Fibroblast of lung (primary cell): ENCODE data around the gene GRAP. TPM values are rescaled to one million over a fixed set of nuclear protein-coding genes. Genes with fewer than 3 reads are reported as not detected.

Experiments used
- DNase-seq, 2 donors: peaks; one replicate each; pipeline versions ENCODE4 v3.0.0 to v3.0.0-alpha.2; 2010; ENCODE audit warnings: low read depth in 2 of 2
- H2AFZ ChIP-seq: 2 replicates; pipeline ENCODE4 v1.5.1; 2012; ENCODE audit warnings: low read length, control low read depth, inconsistent platforms
- H3K27ac ChIP-seq: 2 replicates; pipeline ENCODE4 v1.5.1; 2011; ENCODE audit warnings: low read length, control low read depth; ENCODE audit not compliant: insufficient read depth
- H3K27me3 ChIP-seq: 2 replicates; pipeline ENCODE4 v1.5.1; 2011; ENCODE audit warnings: mild to moderate bottlenecking, low read length; ENCODE audit not compliant: control insufficient read depth, insufficient read depth
- H3K36me3 ChIP-seq: 2 replicates; pipeline ENCODE4 v1.5.1; 2011; ENCODE audit warnings: low read length; ENCODE audit not compliant: control insufficient read depth, insufficient read depth
- H3K4me1 ChIP-seq: 2 replicates; pipeline ENCODE4 v1.5.1; 2011; ENCODE audit warnings: low read length; ENCODE audit not compliant: control insufficient read depth, insufficient read depth; ENCODE audit errors: extremely low read depth
- H3K4me2 ChIP-seq: 2 replicates; pipeline ENCODE4 v1.5.1; 2011; ENCODE audit warnings: low read length, control low read depth; ENCODE audit not compliant: insufficient read depth; ENCODE audit errors: extremely low read depth
- H3K4me3 ChIP-seq, 4 experiments: fragments of 200-600 bp in 1 of 4; sonication (generic) in 1 of 4; replicated peaks in 1 of 4; 2 replicates each; pipeline ENCODE4 v1.5.1; 2011 to 2016; ENCODE audit warnings: low read length in 4 of 4, low read depth in 3 of 4, mild to moderate bottlenecking in 3 of 4, control low read depth in 2 of 4, inconsistent platforms in 1 of 4, mixed read lengths in 1 of 4; ENCODE audit not compliant: insufficient read depth in 1 of 4; ENCODE audit errors: control extremely low read depth in 1 of 4
- H3K79me2 ChIP-seq: 2 replicates; pipeline ENCODE4 v1.5.1; 2012; ENCODE audit warnings: mild to moderate bottlenecking, low read length, inconsistent platforms; ENCODE audit not compliant: control insufficient read depth, insufficient read depth
- H3K9ac ChIP-seq: 2 replicates; pipeline ENCODE4 v1.5.1; 2011; ENCODE audit warnings: mild to moderate bottlenecking, low read length, control low read depth; ENCODE audit not compliant: insufficient read depth
- H3K9me3 ChIP-seq: 2 replicates; pipeline ENCODE4 v1.5.1; 2012; ENCODE audit warnings: low read depth, low read length; ENCODE audit not compliant: control insufficient read depth, insufficient read depth
- H4K20me1 ChIP-seq: 2 replicates; pipeline ENCODE4 v1.5.1; 2011; ENCODE audit warnings: low read length; ENCODE audit not compliant: control insufficient read depth, insufficient read depth; ENCODE audit errors: extremely low read depth
- CTCF ChIP-seq, 2 donors: IDR thresholded peaks in 1 of 2; conservative IDR thresholded peaks in 1 of 2; 1 replicate in 1 of 2; 2 replicates in 1 of 2; pipeline ENCODE4 v1.5.1; 2011 to 2012; ENCODE audit warnings: low read length in 2 of 2, control low read depth in 1 of 2, inconsistent platforms in 1 of 2, low read depth in 1 of 2, mild to moderate bottlenecking in 1 of 2
- EZH2 ChIP-seq: IDR thresholded peaks from 2 replicates; pipeline ENCODE4 v1.5.1; 2012; ENCODE audit warnings: low read length, control low read depth, mild to moderate bottlenecking; ENCODE audit errors: missing control alignments
- polyA plus RNA-seq, 2 donors: library from polyadenylated mRNA; depleted of rRNA in 1 of 2; stranded (reverse) in 1 of 2; unstranded in 1 of 2; fragments of >200 nt; gene quantifications; 2 replicates each; pipeline ENCODE4 v1.2.1, GENCODE V29; 2011 to 2012; ENCODE audit warnings: missing spikeins in 1 of 2
- total RNA-seq: library from RNA; depleted of rRNA; stranded (reverse); fragments of >200 nt; gene quantifications from 2 replicates; pipeline ENCODE4 v1.2.1, GENCODE V29; 2014

The GRAP gene
- total and polyA plus RNA-seq, 2 donors (not counting 1 experiment from before 2014, with no cell fraction given) = 0.10 TPM; not detected in 1

- Histone ChIP-seq H3K9me3 (no peaks in the 10 kb centered on the region), H3K9ac (peak overlapping the region; percentile 7), H4K20me1 (no peaks in the 10 kb centered on the region), H3K27me3 (no peaks in the 10 kb centered on the region), H2AFZ (no peak overlapping the region), H3K4me1 (peaks cover 9% of the 10 kb centered on the region), H3K79me2 (peaks cover 13% of the 10 kb centered on the region), H3K4me2 (no peak overlapping the region), H3K4me3 (no peak overlapping the region), H3K27ac (no peak overlapping the region), H3K36me3 (no peaks in the 10 kb centered on the region)
- no peak for TF ChIP-seq CTCF (conservative IDR thresholded peaks at IDR 0.05 in 1 of 2, IDR thresholded peaks at IDR 0.05 in 1 of 2; ENCODE audit: low read depth in 1 of 2, low read length in 2 of 2)
- TF ChIP-seq EZH2 = no peak
- no peak for DNase-seq
Measured at GRCh38 chr17:18990331-18990730, 56.4 kb downstream of the GRAP start.

- Histone ChIP-seq H3K4me1 (peaks cover 6% of the 10 kb centered on the region), H4K20me1 (no peaks in the 10 kb centered on the region), H3K9ac (no peak overlapping the region), H3K9me3 (no peaks in the 10 kb centered on the region), H3K27me3 (no peaks in the 10 kb centered on the region), H3K4me3 (no peak overlapping the region), H3K4me2 (no peak overlapping the region), H3K27ac (no peak overlapping the region), H2AFZ (no peak overlapping the region), H3K36me3 (peaks cover 2% of the 10 kb centered on the region), H3K79me2 (peaks cover 7% of the 10 kb centered on the region)
- DNase-seq = no peak
- no peak for TF ChIP-seq EZH2
- TF ChIP-seq CTCF (conservative IDR thresholded peaks at IDR 0.05 in 1 of 2, IDR thresholded peaks at IDR 0.05 in 1 of 2; ENCODE audit: low read depth in 1 of 2, low read length in 2 of 2) = no peak
Measured at GRCh38 chr17:18988546-18989173, 58.1 kb downstream of the GRAP start.

GRCh38 chr17:18987862-18988545, 58.8 kb downstream of the GRAP start:
- peaks cover 2% of the 10 kb centered on the region for H3K36me3 ChIP-seq
- no peaks in the 10 kb centered on the region for H3K9me3 ChIP-seq
- no peak overlapping the region for H2AFZ ChIP-seq
- no peak overlapping the region for H3K9ac ChIP-seq
- no peak overlapping the region for H3K27ac ChIP-seq
- peaks cover 1% of the 10 kb centered on the region for H3K79me2 ChIP-seq
- no peak overlapping the region for H3K4me3 ChIP-seq
- H3K27me3 ChIP-seq = no peaks in the 10 kb centered on the region
- peaks cover 4% of the 10 kb centered on the region for H3K4me1 ChIP-seq
- no peak for TF ChIP-seq EZH2
- DNase-seq = no peak
- H3K4me2 ChIP-seq = no peak overlapping the region
- no peaks in the 10 kb centered on the region for H4K20me1 ChIP-seq
